Measurements from ENCODE around the gene CAPN5. TPM values are rescaled to one million over a fixed set of nuclear protein-coding genes. Genes with fewer than 3 reads are reported as not detected.

CAPN5 gene
- total RNA-seq, 2 experiments from 2014 or later = 0.62 to 0.76 TPM

GRCh38 chr11:77086521-77087472, 20.0 kb downstream of the CAPN5 start:
- POLR2A ChIA-PET = interaction anchor here (0.5 kb wide), 1 partner anchor 227 kb away, joined by 3 read pairs; no protein-coding TSS in a partner anchor
- H3K9me3 Mint-ChIP-seq (ENCODE audit: low read depth) = no peaks in the 10 kb centered on the region
- no peak for ATAC-seq
- no peak for DNase-seq
- H3K36me3 Mint-ChIP-seq (ENCODE audit: low read depth) = no peaks in the 10 kb centered on the region
- intact Hi-C loops (cut with DNase I, micrococcal nuclease) = no loop called here
- CTCF ChIA-PET = interaction anchor here (0.7 to 1.2 kb wide), 3 partner anchors 15 to 41 kb away, joined by 3 to 4 read pairs (median 4); no protein-coding TSS in a partner anchor
- H3K27me3 Mint-ChIP-seq = no peaks in the 10 kb centered on the region
- peaks cover 23% of the 10 kb centered on the region for H3K4me1 Mint-ChIP-seq
- no peak overlapping the region for H3K27ac Mint-ChIP-seq
- no peak overlapping the region for H3K4me3 Mint-ChIP-seq

- Mint-ChIP-seq H3K4me1 (peaks cover 13% of the 10 kb centered on the region), H3K4me3 (no peak overlapping the region), H3K36me3 (ENCODE audit: low read depth) (no peaks in the 10 kb centered on the region), H3K27ac (no peak overlapping the region), H3K9me3 (ENCODE audit: low read depth) (no peaks in the 10 kb centered on the region), H3K27me3 (no peaks in the 10 kb centered on the region)
- DNase-seq (no peak), ATAC-seq (no peak)
- intact Hi-C loops (cut with DNase I, micrococcal nuclease) = no loop called here
- CTCF ChIA-PET = interaction anchor here (0.7 kb wide), 1 partner anchor 14 kb away, joined by 3 read pairs; no protein-coding TSS in a partner anchor
- POLR2A ChIA-PET = no interaction called here
Observed at GRCh38 chr11:77087723-77088225, 21.0 kb downstream of the CAPN5 start.

DNA sequence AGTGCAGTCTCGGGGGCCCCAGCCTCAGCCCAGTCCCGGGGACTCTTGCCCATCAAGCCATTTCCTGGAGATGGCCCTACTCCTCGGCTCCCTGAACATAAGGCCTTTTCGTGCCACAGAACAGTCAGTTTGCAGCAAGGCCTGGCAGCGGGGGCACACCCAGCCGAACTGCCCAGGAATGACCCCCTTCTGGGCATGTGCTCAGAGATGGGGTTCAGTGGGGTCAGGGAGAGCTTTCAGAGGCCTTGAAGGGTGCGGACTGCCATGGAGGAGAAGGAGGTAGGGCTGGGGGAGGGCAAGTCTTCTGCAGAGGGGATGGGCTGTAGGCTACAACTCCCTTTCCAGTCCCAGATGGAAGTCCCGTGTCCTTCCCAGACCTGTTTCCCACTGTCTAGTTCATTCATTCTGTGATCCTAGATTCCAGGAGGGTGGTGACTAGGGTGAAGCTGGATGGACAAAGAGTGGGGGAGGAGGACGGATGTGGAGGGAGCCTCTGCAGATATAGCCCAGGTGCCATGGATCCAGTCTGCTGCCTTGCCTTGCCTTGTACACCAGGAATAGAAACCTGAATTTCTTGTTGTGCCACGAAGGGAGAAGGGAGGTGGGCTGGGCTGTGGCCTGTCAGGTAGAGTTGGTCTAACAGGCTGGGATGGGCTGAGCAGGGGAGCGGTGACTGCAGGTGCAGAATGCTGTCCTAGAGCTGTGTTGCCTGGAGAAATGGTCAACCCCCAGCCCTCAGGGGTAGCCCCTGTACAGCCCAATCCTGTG, 21.6 kb downstream of the CAPN5 start:
- CTCF ChIA-PET = interaction anchor here (1.2 kb wide), 1 partner anchor 43 kb away, joined by 3 read pairs; no protein-coding TSS in a partner anchor
- DNase-seq = no peak
- H3K4me1 Mint-ChIP-seq = peaks cover 6% of the 10 kb centered on the region

DNA sequence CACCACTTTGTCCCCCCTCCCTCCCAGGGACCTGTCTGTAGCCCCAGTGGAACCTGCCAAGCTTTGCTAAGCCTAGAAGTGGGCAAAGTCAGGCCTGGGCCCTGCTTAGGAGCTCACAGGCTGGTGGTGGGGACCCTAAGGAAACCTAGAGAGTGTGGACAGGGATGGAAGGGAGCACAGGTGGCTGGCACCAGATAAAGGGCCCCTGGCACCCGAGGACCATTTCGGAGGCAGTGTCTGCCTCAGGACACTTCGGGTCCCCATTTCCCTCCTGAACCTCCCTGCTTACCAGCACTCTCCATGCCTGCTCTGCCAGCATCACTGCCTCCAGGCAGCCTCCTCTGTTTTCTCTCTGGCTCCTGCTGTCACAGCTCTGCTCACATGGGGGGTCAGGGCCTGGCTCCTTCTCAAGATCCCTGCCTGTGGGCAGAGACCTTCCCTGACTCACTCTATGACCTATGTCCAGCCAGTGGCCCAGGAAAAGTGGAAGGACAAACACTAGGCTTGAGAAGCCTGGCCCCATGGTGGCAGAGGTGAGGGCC, 22.3 kb downstream of the CAPN5 start:
- DNase-seq = no peak
- ATAC-seq = no peak
- Mint-ChIP-seq H3K9me3 (ENCODE audit: low read depth) (no peaks in the 10 kb centered on the region), H3K4me3 (no peak overlapping the region), H3K27ac (no peak overlapping the region), H3K36me3 (ENCODE audit: low read depth) (no peaks in the 10 kb centered on the region), H3K4me1 (peaks cover 4% of the 10 kb centered on the region), H3K27me3 (no peaks in the 10 kb centered on the region)
- intact Hi-C loops (cut with DNase I, micrococcal nuclease) = no loop called here
- CTCF ChIA-PET = interaction anchor here (1.0 to 4.1 kb wide), 4 partner anchors 12 to 169 kb away, joined by 3 to 64 read pairs (median 6); no protein-coding TSS in a partner anchor
- POLR2A ChIA-PET = no interaction called here

More for the DNA sequence above, 21.6 kb downstream of the CAPN5 start:
- POLR2A ChIA-PET = no interaction called here
- Mint-ChIP-seq H3K27me3 (no peaks in the 10 kb centered on the region), H3K36me3 (ENCODE audit: low read depth) (no peaks in the 10 kb centered on the region), H3K4me3 (no peak overlapping the region), H3K27ac (no peak overlapping the region), H3K9me3 (ENCODE audit: low read depth) (no peaks in the 10 kb centered on the region)
- no peak for ATAC-seq
- intact Hi-C loops (cut with DNase I, micrococcal nuclease) = no loop called here

DNA sequence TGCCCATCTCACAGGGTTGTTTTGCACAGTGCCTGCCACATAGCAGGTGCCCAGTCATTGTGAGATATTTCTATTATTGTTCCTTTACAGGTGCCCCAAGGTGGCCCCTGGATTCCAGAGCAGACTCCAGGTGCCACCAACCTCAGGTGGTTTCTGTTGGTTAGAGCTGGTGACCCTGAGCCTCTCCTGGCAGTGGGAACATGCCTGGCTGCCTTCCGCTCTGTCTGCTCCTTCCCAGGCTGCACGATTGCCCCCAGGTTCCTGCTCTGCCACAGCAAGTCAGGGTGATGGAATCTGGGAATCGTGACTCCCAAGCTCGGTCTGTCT, 23.2 kb downstream of the CAPN5 start:
- ChIA-PET CTCF (interaction anchor here (0.8 to 4.1 kb wide), 11 partner anchors 8 to 309 kb away, joined by 3 to 64 read pairs (median 9); partner anchors contain the start of gene CAPN5), POLR2A (no interaction called here)
- H3K4me3 Mint-ChIP-seq = no peak overlapping the region
- no peak for ATAC-seq
- DNase-seq = no peak
- H3K36me3 Mint-ChIP-seq (ENCODE audit: low read depth) = no peaks in the 10 kb centered on the region
- peaks cover 4% of the 10 kb centered on the region for H3K4me1 Mint-ChIP-seq
- H3K9me3 Mint-ChIP-seq (ENCODE audit: low read depth) = no peaks in the 10 kb centered on the region
- intact Hi-C loops (cut with DNase I, micrococcal nuclease) = loop anchor here (2.0 to 5.0 kb wide), 3 partner anchors 23 to 358 kb away; partner anchors contain the start of gene CAPN5 (in 1 of the 2)
- H3K27ac Mint-ChIP-seq = no peak overlapping the region
- no peaks in the 10 kb centered on the region for H3K27me3 Mint-ChIP-seq

DNA sequence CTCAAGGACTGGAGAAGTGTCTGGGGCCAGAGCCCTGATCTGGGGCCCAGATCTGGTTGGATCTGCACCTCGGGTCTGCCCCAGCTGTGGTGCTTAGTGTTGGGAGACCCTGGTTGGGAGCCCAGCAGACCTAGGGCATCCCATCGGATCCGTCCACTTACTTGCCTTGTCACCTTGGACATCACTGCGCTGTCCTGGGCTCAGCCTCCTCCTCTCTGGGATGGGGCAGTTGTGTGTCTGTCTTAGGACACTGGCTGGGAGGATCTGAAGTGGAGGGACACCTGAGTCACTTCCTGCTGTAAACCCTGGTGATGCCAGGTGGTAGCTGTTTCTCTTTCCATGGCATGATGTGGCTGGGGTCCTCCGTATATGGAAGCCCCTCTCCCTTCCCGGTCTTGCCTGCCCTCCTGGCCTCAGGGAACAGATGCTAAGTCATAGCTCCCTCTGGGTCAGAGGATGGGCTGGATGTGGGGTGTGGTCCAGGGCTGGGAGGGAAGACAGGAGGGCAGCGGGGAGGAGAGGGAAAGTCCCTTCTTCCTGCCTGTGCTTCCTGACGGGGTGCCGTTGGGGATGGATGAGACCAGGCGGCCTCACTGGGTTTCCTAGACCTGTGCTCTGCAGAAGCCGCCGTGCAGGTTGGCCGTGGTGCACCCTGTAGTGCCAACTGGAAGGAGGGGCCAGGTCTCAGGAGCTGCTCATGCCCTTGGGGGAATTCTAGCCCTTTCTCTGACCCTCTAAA, 23.8 kb downstream of the CAPN5 start:
- H3K4me1 Mint-ChIP-seq = peaks cover 4% of the 10 kb centered on the region
- no peak for DNase-seq
- ChIA-PET CTCF (interaction anchor here (0.6 to 4.1 kb wide), 28 partner anchors 9 to 531 kb away, joined by 3 to 64 read pairs (median 5); partner anchors contain the start of genes CAPN5 and MYO7A), POLR2A (interaction anchor here (0.6 kb wide), 1 partner anchor 54 kb away, joined by 3 read pairs; no protein-coding TSS in a partner anchor)
- no peak for ATAC-seq
- no peaks in the 10 kb centered on the region for H3K9me3 Mint-ChIP-seq (ENCODE audit: low read depth)
- H3K27me3 Mint-ChIP-seq = no peaks in the 10 kb centered on the region
- intact Hi-C loops (cut with DNase I, micrococcal nuclease) = loop anchor here (1.0 to 5.0 kb wide), 7 partner anchors 24 to 358 kb away; partner anchors contain the start of gene CAPN5 (in 2 of the 2)
- no peak overlapping the region for H3K27ac Mint-ChIP-seq
- no peaks in the 10 kb centered on the region for H3K36me3 Mint-ChIP-seq (ENCODE audit: low read depth)
- H3K4me3 Mint-ChIP-seq = no peak overlapping the region

DNA sequence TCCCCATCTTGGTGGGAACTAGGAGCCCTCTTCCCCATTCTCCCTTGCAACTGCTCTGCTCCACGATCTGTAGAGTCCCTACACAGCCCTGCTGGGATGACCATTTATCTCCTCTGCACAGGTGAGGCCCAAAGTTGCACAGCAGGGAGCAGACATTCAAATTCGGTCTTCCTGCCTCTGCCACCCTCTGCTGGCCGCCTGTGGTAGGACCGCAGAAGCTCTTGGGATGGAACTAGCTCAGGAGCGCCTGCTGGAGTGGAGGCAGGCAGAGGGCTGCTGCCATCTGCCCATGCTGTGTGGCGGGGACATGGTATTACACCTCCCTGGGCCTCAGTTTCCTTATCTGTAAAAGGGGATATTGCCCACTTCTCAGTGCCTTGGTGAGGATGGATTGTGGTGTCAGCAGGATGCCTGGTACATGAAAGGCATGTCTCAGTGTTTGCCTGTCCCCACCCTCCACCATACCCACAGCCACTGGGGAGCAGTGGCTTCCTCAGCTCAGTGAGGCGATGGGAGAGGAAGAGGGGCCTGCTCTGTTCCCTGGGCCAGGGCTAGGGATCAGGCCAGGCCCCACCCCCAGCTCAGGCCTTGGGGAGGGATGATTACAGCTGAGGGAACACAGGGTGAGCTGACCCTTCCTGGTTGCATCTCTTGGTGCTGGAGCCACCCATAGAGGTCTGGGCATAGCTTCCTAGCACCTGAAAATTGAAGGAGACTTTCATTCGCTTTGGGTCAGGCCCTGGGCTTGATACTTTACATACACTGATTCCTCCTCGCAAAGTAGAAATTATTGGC, 24.6 kb downstream of the CAPN5 start:
- no peak overlapping the region for H3K4me3 Mint-ChIP-seq
- intact Hi-C loops (cut with DNase I, micrococcal nuclease) = loop anchor here (1.0 to 5.0 kb wide), 7 partner anchors 25 to 359 kb away; partner anchors contain the start of gene CAPN5 (in 2 of the 2)
- ATAC-seq (peak; percentile 99), DNase-seq (peak; percentile 90)
- CTCF ChIA-PET = interaction anchor here (0.6 to 4.1 kb wide), 39 partner anchors 10 to 1171 kb away, joined by 3 to 64 read pairs (median 4); partner anchors contain the start of genes CAPN5 and MYO7A
- H3K36me3 Mint-ChIP-seq (ENCODE audit: low read depth) = no peaks in the 10 kb centered on the region
- peaks cover 4% of the 10 kb centered on the region for H3K4me1 Mint-ChIP-seq
- H3K9me3 Mint-ChIP-seq (ENCODE audit: low read depth) = no peaks in the 10 kb centered on the region
- POLR2A ChIA-PET = interaction anchor here (0.6 kb wide), 1 partner anchor 55 kb away, joined by 3 read pairs; no protein-coding TSS in a partner anchor
- H3K27ac Mint-ChIP-seq = no peak overlapping the region
- H3K27me3 Mint-ChIP-seq = no peaks in the 10 kb centered on the region

DNA sequence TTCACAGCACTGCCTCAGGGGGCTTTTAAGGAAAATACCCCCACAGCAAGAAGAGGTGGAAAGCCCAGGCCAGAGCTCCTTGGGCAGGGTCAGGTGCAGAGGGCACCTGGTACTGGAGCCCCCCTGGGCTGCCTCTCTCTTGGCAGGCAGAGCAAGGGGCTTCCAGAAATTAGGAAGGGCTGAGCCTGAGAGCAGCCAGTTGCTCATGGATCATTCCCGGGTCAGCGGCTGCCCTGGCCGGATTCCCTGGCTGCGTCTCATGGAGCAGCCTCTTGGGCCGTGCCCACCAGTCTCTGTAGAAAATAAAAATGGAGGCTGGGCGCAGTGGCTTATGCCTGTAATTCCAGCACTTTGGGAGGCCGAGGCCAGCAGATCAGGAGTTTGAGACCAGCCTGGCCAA, 25.6 kb downstream of the CAPN5 start:
- intact Hi-C loops (cut with DNase I, micrococcal nuclease) = loop anchor here (5.0 kb wide), 2 partner anchors 175 to 360 kb away; no protein-coding TSS in a partner anchor
- Mint-ChIP-seq H3K27ac (no peak overlapping the region), H3K9me3 (ENCODE audit: low read depth) (no peaks in the 10 kb centered on the region), H3K36me3 (ENCODE audit: low read depth) (no peaks in the 10 kb centered on the region), H3K4me1 (peaks cover 4% of the 10 kb centered on the region), H3K4me3 (no peak overlapping the region), H3K27me3 (no peaks in the 10 kb centered on the region)
- ATAC-seq (no peak), DNase-seq (no peak)
- ChIA-PET CTCF (interaction anchor here (0.6 to 4.1 kb wide), 17 partner anchors 9 to 370 kb away, joined by 3 to 64 read pairs (median 11); partner anchors contain the start of gene MYO7A), POLR2A (interaction anchor here (0.6 kb wide), 1 partner anchor 1074 kb away, joined by 3 read pairs; no protein-coding TSS in a partner anchor)

- no peaks in the 10 kb centered on the region for H3K36me3 Mint-ChIP-seq (ENCODE audit: low read depth)
- H3K4me3 Mint-ChIP-seq = no peak overlapping the region
- CTCF ChIA-PET = interaction anchor here (0.6 to 4.1 kb wide), 9 partner anchors 8 to 480 kb away, joined by 3 to 64 read pairs (median 4); no protein-coding TSS in a partner anchor
- no peaks in the 10 kb centered on the region for H3K9me3 Mint-ChIP-seq (ENCODE audit: low read depth)
- H3K27me3 Mint-ChIP-seq = no peaks in the 10 kb centered on the region
- ATAC-seq (no peak), DNase-seq (no peak)
- peaks cover 4% of the 10 kb centered on the region for H3K4me1 Mint-ChIP-seq
- intact Hi-C loops (cut with DNase I, micrococcal nuclease) = loop anchor here (5.0 kb wide), 2 partner anchors 176 to 361 kb away; no protein-coding TSS in a partner anchor
- H3K27ac Mint-ChIP-seq = no peak overlapping the region
- POLR2A ChIA-PET = no interaction called here
Observed at GRCh38 chr11:77093056-77093891, 26.5 kb downstream of the CAPN5 start.

All from activated CD4-positive, alpha-beta T cell treated with anti-CD3 and anti-CD28 coated beads for 36 hours (primary cell).